Measurements from ENCODE around the gene FAM171A1.
"Not testable (repeated sequence)": the region's sequence is repeated elsewhere in the genome, so short reads cannot be mapped to it uniquely, and the experiment has no call there.

Gene FAM171A1

GRCh38 chr10:15290671-15291070 is 80.4 kb downstream of the FAM171A1 start:
- no peak for DNase-seq (ENCODE audit: low read depth in 2 of 2)

GRCh38 chr10:15290150-15290549 is 80.9 kb downstream of the FAM171A1 start:
- DNase-seq (ENCODE audit: low read depth in 2 of 2) = no peak

GRCh38 chr10:15280974-15281373 is 90.1 kb downstream of the FAM171A1 start:
- DNase-seq (ENCODE audit: low read depth in 2 of 2) = no peak

- DNase-seq (ENCODE audit: low read depth in 2 of 2) = no peak
These were observed 90.6 kb downstream of the FAM171A1 start for GRCh38 chr10:15280462-15280861.

GRCh38 chr10:15279236-15279635 is 91.9 kb downstream of the FAM171A1 start:
- DNase-seq (ENCODE audit: low read depth in 2 of 2) = no peak

GRCh38 chr10:15278786-15279185 is 92.3 kb downstream of the FAM171A1 start:
- no peak for DNase-seq (ENCODE audit: low read depth in 2 of 2)

GRCh38 chr10:15276039-15276438 is 95.0 kb downstream of the FAM171A1 start:
- DNase-seq (ENCODE audit: low read depth in 2 of 2) = not testable (repeated sequence)

- DNase-seq (ENCODE audit: low read depth in 2 of 2) = not testable (repeated sequence)
These were observed 101.3 kb downstream of the FAM171A1 start for GRCh38 chr10:15269838-15270237.

GRCh38 chr10:15267496-15267895 is 103.6 kb downstream of the FAM171A1 start:
- no peak for DNase-seq (ENCODE audit: low read depth in 2 of 2)

GRCh38 chr10:15266117-15266516 is 105.0 kb downstream of the FAM171A1 start:
- DNase-seq (ENCODE audit: low read depth in 2 of 2) = no peak

GRCh38 chr10:15265558-15265957 is 105.5 kb downstream of the FAM171A1 start:
- no peak for DNase-seq (ENCODE audit: low read depth in 2 of 2)

- no peak for DNase-seq (ENCODE audit: low read depth in 2 of 2)
These were observed 106.0 kb downstream of the FAM171A1 start for GRCh38 chr10:15265056-15265455.

GRCh38 chr10:15263657-15264323 is 107.3 kb downstream of the FAM171A1 start:
- DNase-seq (ENCODE audit: low read depth in 2 of 2) = no peak

- no peak for DNase-seq (ENCODE audit: low read depth in 2 of 2)
These were observed 108.9 kb downstream of the FAM171A1 start for GRCh38 chr10:15262036-15262713.

GRCh38 chr10:15259136-15259535 is 112.0 kb downstream of the FAM171A1 start:
- DNase-seq (ENCODE audit: low read depth in 2 of 2) = no peak

GRCh38 chr10:15258255-15258654 is 112.8 kb downstream of the FAM171A1 start:
- no peak for DNase-seq (ENCODE audit: low read depth in 2 of 2)

- DNase-seq (ENCODE audit: low read depth in 2 of 2) = no peak
These were observed 115.1 kb downstream of the FAM171A1 start for GRCh38 chr10:15255961-15256360.

- DNase-seq (ENCODE audit: low read depth in 2 of 2) = no peak
These were observed 116.1 kb downstream of the FAM171A1 start for GRCh38 chr10:15254808-15255648.

GRCh38 chr10:15253951-15254807 is 116.9 kb downstream of the FAM171A1 start:
- DNase-seq (ENCODE audit: low read depth in 2 of 2) = no peak

- DNase-seq (ENCODE audit: low read depth in 2 of 2) = no peak
These were observed 118.7 kb downstream of the FAM171A1 start for GRCh38 chr10:15252396-15252795.

- no peak for DNase-seq (ENCODE audit: low read depth in 2 of 2)
These were observed 119.2 kb downstream of the FAM171A1 start for GRCh38 chr10:15251791-15252380.
